GM18508 (cell line): ENCODE results near the gene DCAF11.
"Not testable (repeated sequence)": the region's sequence is repeated elsewhere in the genome, so short reads cannot be mapped to it uniquely, and the experiment has no call there.

ENCODE experiments used
- ATAC-seq: cut with Tn5 transposase; IDR thresholded peaks from one replicate; pipeline ENCODE4 v1.9.1; 2021; ENCODE audit warnings: moderate number of reproducible peaks; ENCODE audit not compliant: insufficient read depth, unreplicated experiment

DCAF11 gene

DNA sequence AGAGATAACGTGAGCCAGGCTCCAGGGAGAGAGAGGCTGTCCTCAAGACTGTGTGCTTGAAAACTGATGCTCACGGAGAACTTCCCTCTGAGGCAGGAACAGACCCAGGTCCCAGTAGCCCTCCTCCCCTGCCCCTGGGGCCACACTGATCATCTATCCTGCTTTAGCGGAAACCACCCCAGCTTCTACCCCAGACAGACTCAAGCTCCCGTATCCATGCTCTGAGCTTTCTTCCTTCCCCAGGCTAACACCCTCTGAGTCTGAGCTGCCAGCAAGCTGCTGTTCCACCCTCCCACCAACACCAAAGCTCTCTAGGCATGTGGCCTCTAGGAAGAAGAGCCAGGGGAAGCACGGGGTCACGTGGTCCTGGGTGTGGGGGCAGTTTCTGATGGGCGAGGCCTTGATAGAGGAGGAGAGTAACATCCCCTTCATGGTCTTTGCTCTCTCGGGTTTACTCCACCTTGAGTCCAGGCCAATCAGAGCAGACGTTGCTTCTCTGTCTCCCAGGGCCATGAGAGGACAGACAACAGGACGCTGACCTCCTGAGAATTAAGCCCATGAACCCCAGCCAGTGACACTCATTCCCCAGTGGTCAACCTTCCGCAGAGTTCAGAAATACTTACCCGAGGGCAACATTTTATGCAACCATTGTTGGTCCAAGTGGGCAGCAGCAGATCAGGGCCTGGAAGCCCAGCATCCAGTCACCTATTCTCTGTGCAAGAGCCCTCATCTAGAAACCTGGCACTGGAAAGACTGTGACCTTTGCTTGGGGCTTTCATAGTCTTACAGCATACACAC is 19.1 kb upstream of the DCAF11 start:
- ATAC-seq, result peak; percentile 61

DNA sequence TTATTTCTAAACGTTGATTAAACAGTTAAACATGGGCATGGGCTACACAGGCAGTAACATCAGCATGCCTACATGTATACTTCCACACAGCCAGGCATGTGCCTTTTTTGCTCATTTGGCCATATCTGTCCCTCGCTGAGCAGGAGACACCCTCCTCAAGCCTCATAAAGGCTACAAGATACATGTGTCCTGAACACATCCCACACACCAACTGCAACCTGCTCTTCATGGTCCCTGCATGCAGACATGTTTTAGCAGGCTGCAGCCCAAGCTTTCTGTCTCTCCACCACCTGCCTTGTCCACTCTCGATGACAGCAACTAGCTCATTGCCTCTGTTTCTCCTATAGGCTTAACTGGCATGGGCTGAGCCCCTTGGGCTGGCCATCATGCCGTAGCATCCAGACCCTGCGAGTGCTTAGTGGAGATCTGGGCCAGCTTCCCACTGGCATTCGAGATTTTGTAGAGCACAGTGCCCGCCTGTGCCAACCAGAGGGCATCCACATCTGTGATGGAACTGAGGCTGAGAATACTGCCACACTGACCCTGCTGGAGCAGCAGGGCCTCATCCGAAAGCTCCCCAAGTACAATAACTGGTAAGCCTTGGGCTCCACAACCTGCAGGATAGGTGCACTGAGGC is 17.9 kb upstream of the DCAF11 start:
- no peak for ATAC-seq

DNA sequence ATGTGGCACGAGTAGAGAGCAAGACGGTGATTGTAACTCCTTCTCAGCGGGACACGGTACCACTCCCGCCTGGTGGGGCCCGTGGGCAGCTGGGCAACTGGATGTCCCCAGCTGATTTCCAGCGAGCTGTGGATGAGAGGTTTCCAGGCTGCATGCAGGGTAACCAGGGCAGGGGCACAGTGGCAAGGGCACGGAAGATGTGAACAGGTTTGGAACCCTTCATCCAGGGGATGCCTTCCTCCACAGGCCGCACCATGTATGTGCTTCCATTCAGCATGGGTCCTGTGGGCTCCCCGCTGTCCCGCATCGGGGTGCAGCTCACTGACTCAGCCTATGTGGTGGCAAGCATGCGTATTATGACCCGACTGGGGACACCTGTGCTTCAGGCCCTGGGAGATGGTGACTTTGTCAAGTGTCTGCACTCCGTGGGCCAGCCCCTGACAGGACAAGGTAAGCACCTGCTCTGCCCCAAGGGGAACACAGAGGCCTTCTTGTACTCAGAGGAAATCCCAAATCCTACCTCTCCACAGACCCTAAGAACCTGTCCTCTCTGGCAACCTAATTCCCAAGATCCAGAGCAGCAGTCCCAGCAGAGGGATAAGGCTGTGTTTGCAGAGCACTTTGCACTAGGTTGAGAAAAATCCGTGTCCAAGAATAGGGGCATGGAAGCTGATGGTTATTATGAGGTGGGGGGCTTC is 16.2 kb upstream of the DCAF11 start:
- no peak for ATAC-seq

DNA sequence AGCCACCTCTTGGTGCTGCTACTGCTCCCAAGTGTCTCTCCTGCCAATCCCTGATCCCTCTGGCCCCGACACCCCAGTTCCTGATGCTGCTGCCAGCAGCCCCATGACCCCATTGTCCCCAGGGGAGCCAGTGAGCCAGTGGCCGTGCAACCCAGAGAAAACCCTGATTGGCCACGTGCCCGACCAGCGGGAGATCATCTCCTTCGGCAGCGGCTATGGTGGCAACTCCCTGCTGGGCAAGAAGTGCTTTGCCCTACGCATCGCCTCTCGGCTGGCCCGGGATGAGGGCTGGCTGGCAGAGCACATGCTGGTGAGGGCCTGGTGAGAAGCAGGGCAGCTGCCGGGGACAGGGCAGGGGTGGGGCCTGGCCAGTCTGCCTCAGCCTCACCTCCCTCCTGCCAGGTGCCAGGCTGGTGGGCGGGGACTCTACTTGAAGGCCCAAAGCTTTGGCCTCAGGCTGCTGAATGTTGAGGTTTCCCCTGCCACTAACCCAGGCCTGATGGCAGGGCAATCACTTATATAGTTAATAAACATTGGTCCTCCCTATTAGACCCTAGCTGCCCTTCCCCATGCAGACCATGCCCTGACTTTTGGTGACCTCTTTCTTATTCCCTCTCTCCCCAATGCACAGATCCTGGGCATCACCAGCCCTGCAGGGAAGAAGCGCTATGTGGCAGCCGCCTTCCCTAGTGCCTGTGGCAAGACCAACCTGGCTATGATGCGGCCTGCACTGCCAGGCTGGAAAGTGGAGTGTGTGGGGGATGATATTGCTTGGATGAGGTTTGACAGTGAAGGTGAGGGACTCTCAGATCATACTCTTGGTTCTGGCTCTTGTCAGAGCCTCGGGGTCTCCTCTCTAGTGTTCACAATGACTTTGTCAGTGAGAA is 15.4 kb upstream of the DCAF11 start:
- ATAC-seq, result no peak

DNA sequence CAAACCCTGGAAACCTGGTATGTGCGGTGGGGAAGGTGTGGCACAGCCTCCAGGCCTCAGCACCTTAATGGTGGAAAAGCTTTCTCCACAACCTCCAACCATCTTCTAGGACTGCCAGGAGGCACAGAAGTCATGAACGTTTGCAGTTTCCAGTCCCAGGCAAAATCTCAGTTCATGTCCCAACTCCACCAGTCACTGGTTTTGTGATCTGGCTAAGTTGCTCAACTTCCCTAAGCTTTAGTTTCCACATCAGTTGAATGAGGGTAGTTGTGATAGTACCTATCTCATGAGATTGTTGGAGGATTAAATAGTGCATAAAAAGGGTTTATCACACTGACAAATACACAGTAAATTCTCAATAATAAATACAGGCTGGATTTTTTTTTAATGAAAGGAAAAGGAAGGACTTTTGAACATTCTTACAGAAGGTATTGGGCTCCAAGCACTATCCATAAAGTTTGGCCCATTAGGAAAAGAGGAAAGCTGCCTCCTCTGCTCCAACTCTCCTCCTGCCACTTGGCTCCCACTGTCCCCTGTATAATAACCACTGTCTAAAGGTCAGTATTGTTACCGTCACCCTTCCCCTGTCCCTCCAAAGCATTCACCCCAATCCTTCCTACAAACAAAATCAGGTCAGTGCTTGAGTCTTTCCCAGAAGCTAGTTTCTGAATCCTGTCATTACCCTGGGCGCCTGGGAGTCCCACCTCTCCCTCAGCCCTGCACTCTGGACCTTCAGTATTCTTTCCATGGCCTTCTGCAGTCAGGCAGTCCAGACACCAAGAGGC is 14.2 kb upstream of the DCAF11 start:
- no peak for ATAC-seq

DNA sequence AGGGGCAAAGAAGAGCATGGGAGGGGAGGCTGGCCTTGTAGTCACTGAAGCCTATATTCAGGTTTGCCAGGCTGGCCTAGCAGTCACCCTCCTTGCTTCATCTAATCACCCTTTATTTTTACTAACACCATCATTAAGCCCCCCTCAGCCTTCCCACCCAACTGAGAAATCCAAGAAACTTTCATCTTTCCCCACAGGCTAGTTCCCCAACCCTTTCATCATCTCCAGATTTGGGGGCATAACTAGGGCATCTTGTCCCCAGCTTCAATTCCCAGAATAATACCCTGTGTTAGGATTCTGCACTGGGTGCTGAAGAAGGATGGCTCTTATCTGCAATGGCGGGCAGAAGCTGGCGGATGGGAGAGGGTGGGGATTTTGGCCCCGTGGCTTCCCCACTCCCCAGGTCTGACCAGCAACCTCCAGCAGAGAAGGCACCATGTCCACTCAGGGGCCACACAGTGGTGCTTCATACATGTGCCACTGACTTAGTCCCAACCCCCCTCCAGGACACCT is 13.5 kb upstream of the DCAF11 start:
- ATAC-seq, result no peak

DNA sequence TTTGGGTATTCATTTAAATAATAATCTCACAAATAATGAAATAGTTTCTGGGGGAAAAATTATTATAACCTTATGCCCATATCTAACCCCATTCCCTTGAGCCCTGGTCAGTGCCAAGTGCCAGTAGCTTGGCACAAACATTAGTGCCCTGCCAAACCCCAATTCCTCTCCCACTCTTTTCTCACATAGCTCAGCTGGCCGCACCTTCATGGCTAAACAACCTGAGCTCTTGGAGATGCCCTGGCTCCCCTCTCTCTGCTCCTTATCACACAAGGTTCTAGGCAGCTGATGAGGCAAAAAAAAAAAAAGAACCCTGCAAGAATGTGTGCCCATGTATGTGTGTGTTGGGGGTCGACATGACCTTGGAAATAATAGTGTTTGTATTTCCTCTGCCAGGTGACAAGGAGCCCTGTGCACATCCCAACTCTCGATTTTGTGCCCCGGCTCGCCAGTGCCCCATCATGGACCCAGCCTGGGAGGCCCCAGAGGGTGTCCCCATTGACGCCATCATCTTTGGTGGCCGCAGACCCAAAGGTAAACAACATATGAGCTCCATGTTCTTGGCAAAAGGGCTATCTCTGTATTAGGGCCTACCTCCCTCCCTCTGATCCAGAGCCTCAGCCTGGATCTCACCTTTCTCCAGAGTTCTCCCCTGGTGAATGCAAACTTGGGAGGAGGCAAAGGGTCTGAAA is 12.1 kb upstream of the DCAF11 start:
- ATAC-seq, result no peak

DNA sequence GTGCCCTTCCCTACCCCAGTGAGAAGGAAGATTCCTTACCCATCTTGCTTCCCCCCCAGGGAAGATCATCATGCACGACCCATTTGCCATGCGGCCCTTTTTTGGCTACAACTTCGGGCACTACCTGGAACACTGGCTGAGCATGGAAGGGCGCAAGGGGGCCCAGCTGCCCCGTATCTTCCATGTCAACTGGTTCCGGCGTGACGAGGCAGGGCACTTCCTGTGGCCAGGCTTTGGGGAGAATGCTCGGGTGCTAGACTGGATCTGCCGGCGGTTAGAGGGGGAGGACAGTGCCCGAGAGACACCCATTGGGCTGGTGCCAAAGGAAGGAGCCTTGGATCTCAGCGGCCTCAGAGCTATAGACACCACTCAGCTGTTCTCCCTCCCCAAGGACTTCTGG is 11.1 kb upstream of the DCAF11 start:
- ATAC-seq, result no peak

DNA sequence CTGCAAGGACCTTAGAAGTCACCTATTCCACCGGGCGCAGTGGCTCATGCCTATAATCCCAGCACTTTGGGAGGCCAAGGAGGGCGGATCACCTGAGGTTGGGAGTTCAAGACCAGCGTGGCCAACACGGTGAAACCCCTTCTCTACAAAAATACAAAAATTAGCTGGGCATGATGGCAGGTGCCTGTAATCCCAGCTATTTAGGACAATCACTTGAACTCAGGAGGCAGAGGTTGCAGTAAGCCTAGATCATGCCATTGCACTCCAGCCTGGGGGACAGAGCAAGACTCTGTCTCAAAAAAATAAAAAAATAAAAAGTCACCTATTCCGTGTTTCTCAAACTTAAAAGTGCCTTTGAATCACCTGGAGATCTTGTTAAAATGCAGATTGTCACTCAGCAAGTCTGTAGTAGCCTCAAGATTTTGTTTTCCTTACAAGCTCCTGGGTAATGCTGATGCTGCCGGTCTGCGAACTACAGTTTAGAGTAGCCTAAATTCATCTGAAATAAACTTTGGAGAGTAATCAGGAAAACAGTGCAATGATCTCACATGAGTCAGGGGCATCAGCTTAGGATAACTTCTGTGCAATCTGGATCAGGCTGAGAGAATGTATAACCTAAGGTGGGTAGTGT is 8.9 kb upstream of the DCAF11 start:
- not testable (repeated sequence) for ATAC-seq

DNA sequence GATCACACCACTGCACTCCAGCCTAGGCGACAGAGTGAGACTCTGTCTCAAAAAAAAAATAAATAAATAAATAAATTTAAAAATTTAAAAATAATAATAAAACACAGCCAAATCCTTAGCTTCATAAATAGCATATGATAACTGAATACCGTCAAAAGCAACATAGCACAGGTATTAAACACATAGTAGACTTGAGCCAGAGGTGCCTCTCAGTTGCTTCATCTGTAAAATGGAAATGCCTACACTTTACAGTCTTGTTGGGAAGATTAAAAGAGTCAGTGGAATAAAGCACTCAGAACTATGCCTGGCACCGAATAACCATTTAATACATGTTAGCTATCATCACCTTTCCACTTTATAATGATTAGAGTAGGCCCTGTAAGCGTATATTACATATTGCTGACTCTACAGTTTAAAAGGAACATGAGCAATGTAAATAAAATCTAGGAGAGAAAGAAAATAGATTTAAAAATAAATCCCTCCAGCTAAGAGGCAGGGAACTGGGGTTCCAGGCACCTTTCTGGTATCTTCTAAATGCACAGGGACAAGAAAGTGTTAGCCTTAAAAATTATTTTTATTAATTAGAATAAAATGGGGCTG is 7.8 kb upstream of the DCAF11 start:
- ATAC-seq, result no peak

DNA sequence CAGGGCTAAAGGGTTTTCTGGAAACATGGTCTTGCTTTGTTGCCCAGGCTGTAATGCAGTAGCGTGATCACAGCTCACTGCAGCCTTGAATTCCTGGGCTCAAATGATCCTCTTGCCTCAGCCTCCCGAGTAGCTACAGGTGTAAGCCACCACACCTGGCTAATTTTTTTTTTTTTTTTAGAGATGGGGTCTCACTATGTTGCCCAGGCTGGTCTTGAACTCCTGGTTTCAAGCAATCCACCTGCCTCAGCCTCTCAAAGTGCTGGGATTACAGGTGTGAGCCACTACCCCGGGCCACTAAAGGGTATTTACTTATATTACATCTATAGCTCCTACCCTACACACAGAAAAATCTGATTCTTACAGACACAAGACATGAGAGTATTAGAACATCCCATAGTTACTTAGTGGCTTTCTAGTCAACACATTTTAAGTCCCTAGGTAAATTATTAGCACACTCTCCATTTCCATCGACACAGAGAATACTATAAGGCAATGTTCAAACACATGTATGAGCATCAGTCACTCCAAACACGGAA is 6.2 kb upstream of the DCAF11 start:
- peak; percentile 27 for ATAC-seq

DNA sequence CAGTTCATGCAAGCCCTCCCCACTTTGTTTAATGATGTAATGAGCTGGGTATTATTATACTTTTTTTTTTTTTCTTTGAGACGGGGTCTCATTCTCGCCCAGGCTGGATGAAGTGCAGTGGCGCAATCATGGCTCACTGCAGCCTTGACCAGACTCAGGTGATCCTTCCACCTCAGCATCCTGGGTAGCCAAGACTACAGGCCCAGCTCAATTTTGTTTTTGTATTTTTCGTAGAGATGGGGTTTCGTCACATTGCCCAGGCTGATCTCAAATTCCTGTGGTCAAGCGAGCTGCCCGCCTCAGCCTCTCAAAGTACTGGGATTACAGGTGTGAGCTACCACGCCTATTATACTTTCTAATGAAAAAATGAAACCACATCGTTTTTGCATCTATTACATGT is 4.5 kb upstream of the DCAF11 start:
- no peak for ATAC-seq

DNA sequence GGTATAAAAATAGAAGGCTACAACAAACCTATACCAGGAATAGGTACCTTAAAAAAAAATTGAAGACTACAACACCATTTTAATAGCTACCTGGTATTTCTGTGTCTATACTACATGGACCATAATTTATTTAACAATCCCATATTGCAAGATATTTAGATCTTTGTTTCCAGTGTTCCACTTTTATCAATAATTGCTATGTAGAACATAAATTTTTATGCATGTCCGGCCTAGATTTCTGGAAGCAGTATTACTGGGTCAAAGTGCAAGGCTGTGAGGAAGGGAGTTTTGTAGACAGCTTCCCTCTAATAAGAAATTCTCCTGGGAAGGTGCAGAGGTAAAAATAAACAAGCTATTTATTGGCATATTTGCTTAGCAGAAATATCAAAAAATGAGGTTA is 4.1 kb upstream of the DCAF11 start:
- ATAC-seq, result no peak

DNA sequence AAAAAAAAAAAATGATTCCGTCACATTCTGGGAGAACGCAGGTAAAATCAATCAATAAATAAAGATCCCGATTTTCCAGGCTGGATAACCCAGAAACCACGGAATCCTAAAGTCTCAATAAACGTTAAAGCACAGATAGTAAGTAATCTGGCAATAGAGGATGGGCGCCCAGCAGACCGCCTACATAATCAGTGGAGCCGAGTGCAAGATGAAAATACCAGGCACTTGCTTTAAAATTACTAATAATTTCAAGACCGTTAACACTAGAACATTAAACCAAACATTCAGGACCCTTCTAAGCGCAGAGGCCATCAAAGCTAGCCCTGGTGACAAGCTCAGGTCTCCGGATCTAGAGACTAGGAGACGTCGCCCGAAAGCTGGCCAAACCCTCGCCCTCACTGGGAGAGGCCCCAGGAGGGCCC is 1.2 kb upstream of the DCAF11 start:
- ATAC-seq, result no peak

DNA sequence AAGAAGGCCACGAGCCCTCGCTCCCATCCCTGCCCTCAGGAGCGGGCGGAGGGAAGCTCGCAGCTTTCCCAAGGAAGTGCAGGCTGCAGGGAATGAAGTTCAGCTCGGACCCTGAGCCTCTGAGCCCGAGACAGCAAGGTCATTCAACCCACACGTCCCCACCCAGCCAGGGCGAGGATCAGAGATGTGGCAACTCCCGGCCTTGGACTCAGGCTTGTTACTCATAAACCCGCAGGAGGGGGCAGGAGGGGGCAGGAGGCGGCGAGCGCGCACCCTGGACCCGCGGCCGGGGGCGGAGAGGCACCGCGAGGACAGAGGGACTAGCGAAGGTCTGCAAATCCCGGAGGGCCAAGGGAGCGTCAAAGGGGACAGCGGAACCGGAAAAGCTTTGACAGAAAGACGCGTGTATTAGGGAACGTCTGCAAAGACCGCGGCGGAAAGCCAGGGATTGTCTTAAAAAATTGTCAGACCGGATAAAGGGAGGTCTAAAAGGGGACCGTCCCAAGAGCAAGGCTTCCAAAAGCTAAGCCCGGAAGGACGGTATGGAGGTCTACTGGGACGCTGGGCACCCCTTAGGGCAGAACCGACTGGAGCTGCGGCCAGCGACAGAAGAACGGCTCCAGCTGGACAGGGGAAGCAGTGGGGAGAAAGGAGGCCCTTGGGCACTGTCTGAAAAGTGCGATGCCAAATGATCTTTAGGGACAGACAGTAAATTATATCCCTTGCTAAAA is 611 bp upstream of the DCAF11 start:
- peak; percentile 9 for ATAC-seq

DNA sequence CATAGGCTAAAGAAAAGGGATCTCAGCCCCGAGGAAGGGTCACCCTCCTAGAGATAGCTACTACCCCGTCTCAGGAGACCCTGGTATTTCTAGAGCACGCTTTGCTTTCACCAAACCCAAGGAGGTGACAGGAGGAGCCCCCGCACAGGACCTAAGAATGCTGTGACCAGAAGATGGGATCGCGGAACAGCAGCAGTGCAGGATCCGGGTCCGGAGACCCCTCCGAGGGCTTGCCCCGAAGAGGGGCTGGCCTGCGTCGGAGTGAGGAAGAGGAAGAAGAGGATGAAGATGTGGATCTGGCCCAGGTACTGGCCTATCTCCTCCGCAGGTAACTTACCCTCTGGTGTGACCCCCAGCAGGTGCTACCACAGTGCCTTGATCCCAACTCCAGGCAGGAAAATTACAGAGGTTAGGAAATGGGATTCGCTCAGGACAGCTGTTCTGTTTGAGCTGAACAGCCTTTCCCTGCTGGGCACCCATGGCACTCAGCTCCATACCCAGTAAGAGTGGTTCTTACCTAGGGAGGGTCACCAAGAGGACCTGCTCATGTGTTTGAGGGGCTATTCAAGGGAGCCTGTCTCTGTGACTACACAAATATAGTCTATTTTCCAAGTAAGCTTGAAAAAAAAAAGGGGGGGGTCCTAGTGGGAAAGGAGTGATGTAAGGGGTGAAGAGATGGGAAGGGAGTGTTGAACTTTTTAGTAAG is 998 bp downstream of the DCAF11 start:
- no peak for ATAC-seq
